HepG2 (cell line): Measurements from ENCODE around the gene IL1R1. TPM values are rescaled to one million over a fixed set of nuclear protein-coding genes. Genes with fewer than 3 reads are reported as not detected.
A peak's percentile ranks its signal among the peaks of the same experiment; 100 is the strongest.

ENCODE experiments used
- ATAC-seq: fragments of 200-7000 bp; cut with Tn5 transposase; 3 replicates; pipeline ENCODE4 v1.9.1; 2020; ENCODE audit warnings: mild to moderate bottlenecking, moderate library complexity
- BruUV-seq: library from RNA; stranded (reverse); fragments of 400-500 nt; replicated peaks from 2 replicates; lab custom pipeline; 2021; lab: Mats Ljungman, UMichigan
- CTCF ChIA-PET: fragments of 300-600 bp; formaldehyde crosslinking; extraction: SDS; loops from one replicate; lab custom pipeline; 2021; ENCODE audit warnings: low total read pairs, inconsistent platforms, low intra/inter-chr PET ratio; lab: Yijun Ruan, JAX
- POLR2A ChIA-PET: fragments of 350-600 bp; sonication (Branson Sonifier 250); formaldehyde crosslinking; loops from one replicate; lab custom pipeline; 2020; ENCODE audit warnings: antibody characterized with exemption, inconsistent platforms; lab: Yijun Ruan, JAX
- DNase-seq: peaks from one replicate; pipeline ENCODE4 v3.0.0-alpha.2; 2015; ENCODE audit warnings: low spot score
- FAIRE-seq: peaks from 3 replicates; lab custom pipeline; 2011; peaks lifted over from hg19 to GRCh38; lab: Jason Lieb, UNC
- H2AFZ ChIP-seq: one replicate; pipeline ENCODE4 v1.6.1; 2011; ENCODE audit warnings: low read length, inconsistent platforms
- H3K27ac ChIP-seq: fragments of 300-600 bp; 3 replicates; pipeline ENCODE4 v1.8.0; 2011; ENCODE audit warnings: mixed run types, mild to moderate bottlenecking, mixed read lengths, low read length, inconsistent platforms; ENCODE audit not compliant: insufficient read depth; ENCODE audit errors: extremely low read length
- H3K27me3 ChIP-seq, 2 experiments: fragments of 200-600 bp in 1 of 2; 2 replicates in 1 of 2; 3 replicates in 1 of 2; pipeline versions ENCODE4 v1.6.0 to v1.8.0; 2011; ENCODE audit warnings: low read length in 2 of 2, mild to moderate bottlenecking in 2 of 2, moderate library complexity in 2 of 2, inconsistent platforms in 1 of 2; ENCODE audit not compliant: insufficient read depth in 2 of 2, control insufficient read depth in 1 of 2
- H3K36me3 ChIP-seq, 2 experiments: fragments of 200-600 bp in 1 of 2; replicated peaks in 1 of 2; 2 replicates in 1 of 2; 3 replicates in 1 of 2; pipeline versions ENCODE4 v1.5.1 to v1.8.0; 2011; ENCODE audit warnings: low read length in 2 of 2, inconsistent platforms in 1 of 2; ENCODE audit not compliant: insufficient read depth in 2 of 2, control insufficient read depth in 1 of 2
- H3K4me1 ChIP-seq: 2 replicates; pipeline ENCODE4 v1.5.1; 2012; ENCODE audit warnings: low read length, inconsistent platforms; ENCODE audit not compliant: insufficient read depth
- H3K4me2 ChIP-seq: 2 replicates; pipeline ENCODE4 v1.6.0; 2011; ENCODE audit warnings: low read depth, low read length, inconsistent platforms
- H3K4me3 ChIP-seq, 3 experiments: fragments of 200-600 bp in 1 of 3; sonication (generic), shearing (Covaris generic) in 1 of 3; replicated peaks in 1 of 3; 2 replicates each; pipeline ENCODE4 v1.5.1; 2011 to 2016; ENCODE audit warnings: low read length in 3 of 3, inconsistent platforms in 2 of 3, low read depth in 2 of 3, mild to moderate bottlenecking in 2 of 3, control low read depth in 1 of 3, mixed read lengths in 1 of 3; ENCODE audit not compliant: insufficient read depth in 1 of 3
- H3K79me2 ChIP-seq: one replicate; pipeline ENCODE4 v1.6.1; 2011; ENCODE audit warnings: low read length, inconsistent platforms; ENCODE audit not compliant: insufficient read depth
- H3K9ac ChIP-seq: 2 replicates; pipeline ENCODE4 v1.6.0; 2011; ENCODE audit warnings: mild to moderate bottlenecking, low read depth, low read length, inconsistent platforms; ENCODE audit not compliant: insufficient read depth
- H3K9me3 ChIP-seq: 2 replicates; pipeline ENCODE4 v1.5.1; 2012; ENCODE audit warnings: mild to moderate bottlenecking, low read length
- H4K20me1 ChIP-seq: 2 replicates; pipeline ENCODE4 v1.6.0; 2011; ENCODE audit warnings: inconsistent platforms, mild to moderate bottlenecking, low read length, moderate library complexity; ENCODE audit not compliant: insufficient read depth
- AKAP8 ChIP-seq: sonication (generic); formaldehyde crosslinking; IDR thresholded peaks from 2 replicates; pipeline ENCODE4 v1.5.1; 2020; ENCODE audit warnings: mild to moderate bottlenecking, missing genetic modification reagents
- ARNT ChIP-seq: fragments of 450-650 bp; IDR thresholded peaks from 2 replicates; pipeline ENCODE4 v1.6.1; 2017
- GATAD2A ChIP-seq: IDR thresholded peaks from 2 replicates; pipeline ENCODE4 v1.6.1; 2016
- NCOR1 ChIP-seq: fragments of 200-600 bp; sonication (generic); IDR thresholded peaks from 2 replicates; pipeline ENCODE4 v1.7.0; 2017; ENCODE audit warnings: antibody characterized with exemption, low read length, borderline replicate concordance
- RAD21 ChIP-seq: fragments of 450-650 bp; formaldehyde crosslinking; IDR thresholded peaks from 2 replicates; pipeline ENCODE4 v1.5.0; 2020; ENCODE audit warnings: mild to moderate bottlenecking
- REST ChIP-seq, 2 experiments: IDR thresholded peaks; 2 replicates each; pipeline ENCODE4 v1.6.1; 2011 to 2012; ENCODE audit warnings: low read length in 2 of 2, borderline replicate concordance in 1 of 2, low read depth in 1 of 2, mild to moderate bottlenecking in 1 of 2, moderate library complexity in 1 of 2
- SMAD1 ChIP-seq: sonication (generic); formaldehyde crosslinking; IDR thresholded peaks from 2 replicates; pipeline ENCODE4 v1.4.0; 2020; ENCODE audit warnings: missing genetic modification reagents, low read depth, mild to moderate bottlenecking, borderline replicate concordance
- SNAI1 ChIP-seq: sonication (generic); formaldehyde crosslinking; IDR thresholded peaks from 2 replicates; pipeline ENCODE4 v1.5.0; 2020; ENCODE audit warnings: mild to moderate bottlenecking, missing genetic modification reagents, borderline replicate concordance
- TMF1 ChIP-seq: sonication (generic); formaldehyde crosslinking; IDR thresholded peaks from 2 replicates; pipeline ENCODE4 v1.8.1; 2022; ENCODE audit warnings: low read depth, missing genetic modification reagents
- XBP1 ChIP-seq: sonication (generic); formaldehyde crosslinking; IDR thresholded peaks from 2 replicates; pipeline ENCODE4 v1.5.0; 2020; ENCODE audit warnings: missing genetic modification reagents
- ZNF124 ChIP-seq: sonication (generic); formaldehyde crosslinking; IDR thresholded peaks from 2 replicates; pipeline ENCODE4 v1.4.0; 2020; ENCODE audit warnings: missing genetic modification reagents
- ZNF256 ChIP-seq: sonication (generic); formaldehyde crosslinking; conservative IDR thresholded peaks from 2 replicates; pipeline ENCODE4 v1.4.0; 2020; ENCODE audit warnings: missing genetic modification reagents
- ZNF264 ChIP-seq: sonication (generic); formaldehyde crosslinking; IDR thresholded peaks from 2 replicates; pipeline ENCODE4 v1.4.0; 2020; ENCODE audit warnings: missing genetic modification reagents
- ZNF276 ChIP-seq: sonication (generic); formaldehyde crosslinking; IDR thresholded peaks from 2 replicates; pipeline ENCODE4 v1.4.0; 2020; ENCODE audit warnings: mild to moderate bottlenecking, low read depth, missing genetic modification reagents
- WGBS: methylation state at CpG from one replicate; pipeline ENCODE4 v1.1.6; 2017; ENCODE audit warnings: low lambda C conversion rate; 5-methylcytosine and 5-hydroxymethylcytosine counted together
- in situ Hi-C: cut with HindIII; loops from 2 replicates; pipeline ENCODE4 v1.10.0; 2017; ENCODE audit warnings: low pct_unique_long_range_greater_than_20kb; ENCODE audit not compliant: extremely low pct_ligation_motif_present
- intact Hi-C: fragments of 100-400 bp; cut with micrococcal nuclease; formaldehyde crosslinking; loops from one replicate; pipeline ENCODE4 v1.10.0; 2022; ENCODE audit not compliant: unreplicated experiment
- polyA plus RNA-seq, 8 experiments: library from polyadenylated mRNA; depleted of rRNA in 3 of 8; stranded (reverse) in 7 of 8; unstranded in 1 of 8; fragments of >200 nt; fragmentation: Illumina TruSeq in 4 of 8; extraction: Trizol in 4 of 8; gene quantifications; 2 replicates each; pipeline versions ENCODE4 v1.2.1 to v1.2.3, GENCODE V29; 2011 to 2016; ENCODE audit warnings: low read depth in 4 of 8, missing spikeins in 1 of 8, mixed read lengths in 1 of 8; ENCODE audit not compliant: insufficient read depth in 1 of 8
- total RNA-seq, 5 experiments: library from RNA; depleted of rRNA; stranded (reverse); fragments of >200 nt; fragmentation: Illumina TruSeq; extraction: Trizol; gene quantifications; 2 replicates each; pipeline ENCODE4 v1.2.3, GENCODE V29; 2016; ENCODE audit warnings: low read depth in 1 of 5
- TF ChIP-seq, protein P1 (sequence below): sonication (generic); formaldehyde crosslinking; IDR thresholded peaks from 2 replicates; pipeline ENCODE4 v1.8.0; 2022; ENCODE audit warnings: missing genetic modification reagents, mild to moderate bottlenecking, borderline replicate concordance
- TF ChIP-seq, protein P2 (sequence below): sonication (generic); formaldehyde crosslinking; IDR thresholded peaks from 2 replicates; pipeline ENCODE4 v1.8.1; 2023; ENCODE audit warnings: mild to moderate bottlenecking, missing genetic modification reagents

Gene IL1R1
- total and polyA plus RNA-seq, 2 of the 13 experiments (the other 11 are each of a cell fraction or from before 2014, with no cell fraction given) = 38.0 to 93.1 TPM

DNA sequence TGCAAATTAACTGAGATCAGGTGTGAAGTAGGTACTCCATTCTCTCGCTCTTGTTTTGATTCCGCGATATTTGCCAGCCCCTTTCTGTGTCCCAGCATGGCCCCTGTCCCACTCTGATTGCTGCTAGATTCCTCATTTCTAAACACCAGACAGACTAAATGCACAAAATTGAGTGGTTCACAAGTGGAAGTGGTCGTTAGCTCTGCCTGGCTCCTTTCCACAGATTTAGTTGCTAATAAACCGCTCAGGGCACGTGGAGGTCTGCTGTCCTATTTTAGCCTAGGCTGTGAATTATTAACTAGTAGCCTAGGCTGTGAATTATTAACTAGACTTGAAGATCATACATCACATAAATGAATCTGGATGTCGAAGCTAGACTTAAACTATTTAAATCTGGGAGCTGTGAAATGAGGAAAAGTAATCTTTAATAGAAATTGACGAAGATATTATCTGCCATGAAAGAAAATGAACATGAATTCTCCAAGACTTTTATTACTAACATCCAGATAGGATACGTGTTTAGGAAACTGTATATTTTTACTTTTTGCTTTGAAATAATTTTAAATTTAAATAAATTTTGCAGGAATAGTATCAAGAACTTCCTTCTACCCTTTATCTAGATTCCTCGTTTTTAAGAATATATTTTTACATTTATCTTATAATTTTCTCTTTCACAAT lies 48.0 kb downstream of the IL1R1 start (continued):
- TF ChIP-seq REST (IDR thresholded peaks at IDR 0.05; ENCODE audit: borderline replicate concordance in 1 of 2, low read depth in 1 of 2, low read length in 2 of 2) = no peak
- TF ChIP-seq XBP1 (CRISPR knock-in tag) = no peak
- no peak for TF ChIP-seq RAD21 (CRISPR knock-in tag)
- TF ChIP-seq GATAD2A (CRISPR knock-in tag) = peak; percentile 85
- TF ChIP-seq SNAI1 (CRISPR knock-in tag) = no peak
- no peak for TF ChIP-seq TMF1 (CRISPR knock-in tag)
- TF ChIP-seq, all 625 proteins: peak for 93

DNA sequence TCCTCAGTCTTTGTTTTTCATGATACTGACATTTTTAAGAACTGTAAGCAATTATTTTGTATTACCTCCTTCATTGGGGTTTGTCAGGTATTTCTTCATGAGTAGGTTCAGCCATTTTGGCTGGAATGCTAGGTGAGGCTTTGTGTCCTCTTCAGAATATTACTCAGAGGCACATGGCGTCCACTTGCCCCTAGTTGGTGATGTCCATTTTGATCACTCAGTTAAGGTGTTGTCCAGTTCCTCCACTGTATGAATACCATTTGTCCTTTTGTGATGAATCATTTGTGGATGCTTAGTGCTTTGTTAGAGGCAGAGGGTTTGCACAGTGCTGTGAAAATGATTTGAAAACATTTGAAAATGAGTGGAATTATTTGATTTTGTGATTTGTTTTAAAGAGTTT lies 49.0 kb downstream of the IL1R1 start:
- no TSS peak for BruUV-seq
- in situ Hi-C loops (no loop called here), intact Hi-C loops (no loop called here)
- H3K4me3 ChIP-seq = no peak overlapping the region
- H4K20me1 ChIP-seq = no peaks in the 10 kb centered on the region
- ATAC-seq (no peak), DNase-seq (no peak), FAIRE-seq (no peak)
- no peaks in the 10 kb centered on the region for H3K27me3 ChIP-seq
- H3K79me2 ChIP-seq = no peaks in the 10 kb centered on the region
- no peak overlapping the region for H3K4me2 ChIP-seq
- POLR2A ChIA-PET = no interaction called here
- peaks cover 28% of the 10 kb centered on the region for H3K4me1 ChIP-seq
- no peak overlapping the region for H3K9ac ChIP-seq
- no peak overlapping the region for H3K27ac ChIP-seq
- H2AFZ ChIP-seq = no peak overlapping the region
- no peaks in the 10 kb centered on the region for H3K36me3 ChIP-seq
- no peaks in the 10 kb centered on the region for H3K9me3 ChIP-seq
- 100% methylated on average over 1 of the region's 1 CpG for WGBS
- CTCF ChIA-PET = no interaction called here
- TF ChIP-seq, protein P1, sequence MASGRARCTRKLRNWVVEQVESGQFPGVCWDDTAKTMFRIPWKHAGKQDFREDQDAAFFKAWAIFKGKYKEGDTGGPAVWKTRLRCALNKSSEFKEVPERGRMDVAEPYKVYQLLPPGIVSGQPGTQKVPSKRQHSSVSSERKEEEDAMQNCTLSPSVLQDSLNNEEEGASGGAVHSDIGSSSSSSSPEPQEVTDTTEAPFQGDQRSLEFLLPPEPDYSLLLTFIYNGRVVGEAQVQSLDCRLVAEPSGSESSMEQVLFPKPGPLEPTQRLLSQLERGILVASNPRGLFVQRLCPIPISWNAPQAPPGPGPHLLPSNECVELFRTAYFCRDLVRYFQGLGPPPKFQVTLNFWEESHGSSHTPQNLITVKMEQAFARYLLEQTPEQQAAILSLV (CRISPR knock-in tag) = no peak
- TF ChIP-seq ZNF264 (no peak), NCOR1 (no peak), AKAP8 (CRISPR knock-in tag) (no peak), ZNF256 (CRISPR knock-in tag) (no peak), ARNT (no peak), ZNF276 (CRISPR knock-in tag) (no peak), ZNF124 (CRISPR knock-in tag) (no peak), SMAD1 (no peak)
- TF ChIP-seq, protein P2, sequence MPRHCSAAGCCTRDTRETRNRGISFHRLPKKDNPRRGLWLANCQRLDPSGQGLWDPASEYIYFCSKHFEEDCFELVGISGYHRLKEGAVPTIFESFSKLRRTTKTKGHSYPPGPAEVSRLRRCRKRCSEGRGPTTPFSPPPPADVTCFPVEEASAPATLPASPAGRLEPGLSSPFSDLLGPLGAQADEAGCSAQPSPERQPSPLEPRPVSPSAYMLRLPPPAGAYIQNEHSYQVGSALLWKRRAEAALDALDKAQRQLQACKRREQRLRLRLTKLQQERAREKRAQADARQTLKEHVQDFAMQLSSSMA (CRISPR knock-in tag) = no peak
